Smooth muscle cell (in vitro differentiated cells): ENCODE data around the gene C1QA. TPM values are rescaled to one million over a fixed set of nuclear protein-coding genes. Genes with fewer than 3 reads are reported as not detected.

Experiments
- DNase-seq: peaks from one replicate; lab custom pipeline; 2025; ENCODE audit not compliant: unreplicated experiment; lab: John Stamatoyannopoulos, UW
- H2AFZ ChIP-seq: fragments of 200-600 bp; sonication (generic); 2 replicates; pipeline ENCODE4 v1.6.0; 2016; ENCODE audit warnings: antibody characterized with exemption, low read depth, mild to moderate bottlenecking
- H3F3A ChIP-seq: fragments of 200-600 bp; sonication (generic); 2 replicates; pipeline ENCODE4 v1.6.0; 2017; ENCODE audit warnings: antibody characterized with exemption, low read depth
- H3K27ac ChIP-seq: fragments of 200-600 bp; sonication (generic); 2 replicates; pipeline ENCODE4 v1.5.1; 2016; ENCODE audit warnings: low read depth, mild to moderate bottlenecking
- H3K27me3 ChIP-seq: fragments of 200-600 bp; sonication (generic); 2 replicates; pipeline ENCODE4 v1.6.1; 2016; ENCODE audit warnings: low read depth, mild to moderate bottlenecking
- H3K36me3 ChIP-seq: fragments of 200-600 bp; sonication (generic); 2 replicates; pipeline ENCODE4 v1.5.1; 2016; ENCODE audit warnings: low read depth
- H3K4me1 ChIP-seq: fragments of 200-600 bp; sonication (generic); 2 replicates; pipeline ENCODE4 v1.5.1; 2016; ENCODE audit warnings: low read depth
- H3K4me2 ChIP-seq: fragments of 200-600 bp; sonication (generic); 2 replicates; pipeline ENCODE4 v1.6.0; 2016; ENCODE audit warnings: mild to moderate bottlenecking
- H3K4me3 ChIP-seq: fragments of 200-600 bp; sonication (generic); 2 replicates; pipeline ENCODE4 v1.5.1; 2016; ENCODE audit warnings: mild to moderate bottlenecking
- H3K79me2 ChIP-seq: fragments of 200-600 bp; sonication (generic); 2 replicates; pipeline ENCODE4 v1.6.0; 2016; ENCODE audit warnings: low read depth, mild to moderate bottlenecking
- H3K9ac ChIP-seq: fragments of 200-600 bp; sonication (generic); 2 replicates; pipeline ENCODE4 v1.6.0; 2016; ENCODE audit warnings: low read depth
- H3K9me3 ChIP-seq: fragments of 200-600 bp; sonication (generic); replicated peaks from 2 replicates; pipeline ENCODE4 v1.5.1; 2016; ENCODE audit warnings: low read depth
- H4K20me1 ChIP-seq: fragments of 200-600 bp; sonication (generic); 2 replicates; pipeline ENCODE4 v1.6.0; 2016; ENCODE audit warnings: low read depth
- WGBS: methylation state at CpG from one replicate; pipeline ENCODE4 v1.1.7; 2016; ENCODE audit warnings: low lambda C conversion rate; 5-methylcytosine and 5-hydroxymethylcytosine counted together
- polyA plus RNA-seq: library from polyadenylated mRNA; unstranded; fragments of >200 nt; fragmentation: Nextera tagmentation; extraction: Ambion mirVana; gene quantifications from 2 replicates; pipeline ENCODE4 v1.2.1, GENCODE V29; 2016
- total RNA-seq: library from RNA; depleted of rRNA; stranded (reverse); fragments of >200 nt; gene quantifications from 2 replicates; pipeline ENCODE4 v1.2.3, GENCODE V29; 2014
- TF ChIP-seq, protein P1 (sequence below): fragments of 200-600 bp; sonication (generic); IDR thresholded peaks from 2 replicates; pipeline ENCODE4 v1.5.1; 2017; ENCODE audit warnings: borderline replicate concordance, mild to moderate bottlenecking, antibody characterized with exemption; ENCODE audit not compliant: insufficient read depth, poor library complexity, severe bottlenecking

The C1QA gene
- total and polyA plus RNA-seq, 2 experiments from 2014 or later = not detected

DNA sequence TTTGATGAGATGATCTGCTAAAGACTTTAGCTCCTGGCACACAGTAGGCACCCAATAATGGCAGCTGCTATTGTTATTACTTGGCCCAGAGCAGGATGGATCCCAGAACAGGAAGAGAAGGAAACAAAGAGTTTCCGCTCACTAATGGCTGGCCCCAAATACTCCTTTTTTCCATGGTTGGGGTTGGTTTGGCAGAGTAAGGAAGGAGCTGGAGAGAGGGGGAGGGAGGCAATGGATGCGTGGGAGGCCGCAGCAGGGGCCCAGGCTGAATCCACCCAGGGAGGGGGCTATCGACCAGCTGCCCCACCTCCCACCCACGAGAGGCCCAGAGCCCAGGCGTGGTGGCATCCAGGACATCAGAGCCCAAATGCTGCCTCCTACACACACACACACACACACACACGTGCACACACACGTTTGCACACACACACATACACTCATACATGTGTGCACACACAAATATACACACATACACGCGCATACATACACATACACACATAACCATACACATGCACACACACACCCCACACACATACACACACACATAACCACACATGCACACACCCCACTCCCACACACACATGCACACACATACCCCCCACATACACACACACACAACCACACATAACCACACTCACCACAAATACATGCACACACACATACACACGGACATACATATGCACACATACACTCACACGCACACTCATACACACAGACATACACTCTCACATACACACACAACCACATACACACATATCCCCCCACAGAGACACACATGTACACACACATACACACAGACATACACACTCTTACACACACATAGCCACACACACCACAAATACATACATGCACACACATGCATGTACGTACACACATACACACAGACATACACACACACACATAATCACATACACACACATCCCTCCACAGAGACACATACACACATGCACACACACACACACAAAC, 41.8 kb downstream of the C1QA start:
- Histone ChIP-seq H3K27ac (no peak overlapping the region), H4K20me1 (no peaks in the 10 kb centered on the region), H3K27me3 (peaks cover 14% of the 10 kb centered on the region), H3K9me3 (no peaks in the 10 kb centered on the region), H3K4me1 (peaks cover 20% of the 10 kb centered on the region), H3K4me2 (no peak overlapping the region), H2AFZ (no peak overlapping the region), H3K36me3 (no peaks in the 10 kb centered on the region), H3K79me2 (no peaks in the 10 kb centered on the region), H3F3A (no peaks in the 10 kb centered on the region), H3K9ac (no peak overlapping the region), H3K4me3 (no peak overlapping the region)
- TF ChIP-seq, protein P1, sequence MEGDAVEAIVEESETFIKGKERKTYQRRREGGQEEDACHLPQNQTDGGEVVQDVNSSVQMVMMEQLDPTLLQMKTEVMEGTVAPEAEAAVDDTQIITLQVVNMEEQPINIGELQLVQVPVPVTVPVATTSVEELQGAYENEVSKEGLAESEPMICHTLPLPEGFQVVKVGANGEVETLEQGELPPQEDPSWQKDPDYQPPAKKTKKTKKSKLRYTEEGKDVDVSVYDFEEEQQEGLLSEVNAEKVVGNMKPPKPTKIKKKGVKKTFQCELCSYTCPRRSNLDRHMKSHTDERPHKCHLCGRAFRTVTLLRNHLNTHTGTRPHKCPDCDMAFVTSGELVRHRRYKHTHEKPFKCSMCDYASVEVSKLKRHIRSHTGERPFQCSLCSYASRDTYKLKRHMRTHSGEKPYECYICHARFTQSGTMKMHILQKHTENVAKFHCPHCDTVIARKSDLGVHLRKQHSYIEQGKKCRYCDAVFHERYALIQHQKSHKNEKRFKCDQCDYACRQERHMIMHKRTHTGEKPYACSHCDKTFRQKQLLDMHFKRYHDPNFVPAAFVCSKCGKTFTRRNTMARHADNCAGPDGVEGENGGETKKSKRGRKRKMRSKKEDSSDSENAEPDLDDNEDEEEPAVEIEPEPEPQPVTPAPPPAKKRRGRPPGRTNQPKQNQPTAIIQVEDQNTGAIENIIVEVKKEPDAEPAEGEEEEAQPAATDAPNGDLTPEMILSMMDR = no peak
- 89% methylated on average over 9 of the region's 13 CpGs for WGBS
- no peak for DNase-seq

DNA sequence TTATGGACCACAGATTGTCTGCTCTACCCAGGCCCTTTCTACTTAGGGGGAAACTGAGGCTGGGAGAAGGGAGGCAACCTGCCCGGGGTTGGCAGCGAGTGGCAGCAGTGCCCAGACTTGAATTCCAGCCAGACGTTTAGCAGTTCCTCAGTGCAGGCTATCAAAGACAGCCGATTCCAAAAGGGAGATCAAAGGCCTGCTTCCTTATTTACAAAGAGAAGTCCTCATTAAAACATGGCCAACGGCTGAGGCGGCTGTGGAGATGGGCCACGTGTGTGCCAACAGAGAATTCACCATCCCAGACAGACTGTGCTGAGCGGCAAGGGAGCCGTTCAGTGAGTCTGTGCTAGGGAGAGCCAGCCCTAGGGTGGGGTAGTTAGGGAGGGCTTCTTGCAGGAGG, 44.3 kb downstream of the C1QA start:
- H3K4me1 ChIP-seq = peaks cover 19% of the 10 kb centered on the region
- no peak overlapping the region for H3K4me3 ChIP-seq
- no peak for DNase-seq
- no peak overlapping the region for H3K4me2 ChIP-seq
- no peaks in the 10 kb centered on the region for H3K36me3 ChIP-seq
- TF ChIP-seq, protein P1 = no peak
- H3K9me3 ChIP-seq = no peaks in the 10 kb centered on the region
- no peak overlapping the region for H2AFZ ChIP-seq
- H3K27me3 ChIP-seq = peaks cover 36% of the 10 kb centered on the region
- no peaks in the 10 kb centered on the region for H3F3A ChIP-seq
- H3K27ac ChIP-seq = no peak overlapping the region
- WGBS = 82% methylated on average over 9 of the region's 9 CpGs
- no peak overlapping the region for H3K9ac ChIP-seq
- no peaks in the 10 kb centered on the region for H4K20me1 ChIP-seq
- no peaks in the 10 kb centered on the region for H3K79me2 ChIP-seq

DNA sequence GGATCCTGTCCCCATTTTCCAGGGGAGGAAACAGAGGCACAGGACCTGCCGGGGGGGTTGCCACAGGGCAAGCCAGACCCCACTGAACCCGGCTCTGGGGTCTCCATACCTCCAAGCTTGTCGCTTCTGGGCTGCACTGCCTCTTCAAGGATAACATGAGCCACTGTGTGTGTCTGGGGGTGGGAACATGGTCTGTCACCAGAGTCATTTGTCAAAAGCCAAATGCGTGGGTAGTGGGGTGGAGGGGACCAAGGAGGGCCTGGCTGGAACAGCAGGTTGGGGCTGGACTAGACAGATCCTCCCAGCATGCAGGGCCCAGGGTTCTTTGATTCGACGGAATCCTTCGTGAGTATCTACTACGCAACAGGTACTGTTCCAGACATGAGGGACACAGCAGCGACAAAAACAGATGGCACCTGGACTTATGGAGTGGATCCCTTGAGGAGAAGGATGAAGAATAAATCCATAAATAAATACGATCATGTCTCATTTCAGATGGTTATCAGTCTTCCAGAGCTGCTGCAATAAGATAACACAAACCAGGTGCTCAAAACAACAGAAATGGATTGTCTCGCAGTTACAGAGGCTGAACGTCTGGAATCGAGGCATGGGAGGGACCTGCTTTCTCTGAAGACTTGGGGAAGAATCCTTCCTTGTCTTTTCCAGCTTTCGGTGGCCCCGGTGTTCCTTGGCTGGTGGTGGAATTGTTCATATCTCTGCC, 45.3 kb downstream of the C1QA start:
- Histone ChIP-seq H3K27ac (no peak overlapping the region), H3K4me3 (no peak overlapping the region), H3K9ac (no peak overlapping the region), H3K27me3 (peaks cover 36% of the 10 kb centered on the region), H3K9me3 (no peaks in the 10 kb centered on the region), H3K4me1 (peaks cover 23% of the 10 kb centered on the region), H3K36me3 (no peaks in the 10 kb centered on the region), H3K4me2 (no peak overlapping the region), H3F3A (no peaks in the 10 kb centered on the region), H3K79me2 (no peaks in the 10 kb centered on the region), H4K20me1 (no peaks in the 10 kb centered on the region), H2AFZ (no peak overlapping the region)
- no peak for DNase-seq
- TF ChIP-seq, protein P1 = no peak
- WGBS = 89% methylated on average over 15 of the region's 15 CpGs
